Neural progenitor cell (in vitro differentiated cells): ENCODE data around the gene ANKRD53. TPM values are rescaled to one million over a fixed set of nuclear protein-coding genes. Genes with fewer than 3 reads are reported as not detected.

Experiments used
- DNase-seq: peaks from one replicate; pipeline ENCODE4 v3.0.0-alpha.2; 2016; ENCODE audit warnings: low spot score
- H2AFZ ChIP-seq: fragments of 200-600 bp; sonication (generic); replicated peaks from 2 replicates; pipeline ENCODE4 v1.6.1; 2016; ENCODE audit warnings: antibody characterized with exemption
- H3F3A ChIP-seq: fragments of 200-600 bp; sonication (generic); 2 replicates; pipeline ENCODE4 v1.6.1; 2016; ENCODE audit warnings: antibody characterized with exemption, low read depth
- H3K27ac ChIP-seq: fragments of 200-600 bp; sonication (generic); 2 replicates; pipeline ENCODE4 v1.5.1; 2016; ENCODE audit warnings: mild to moderate bottlenecking
- H3K27me3 ChIP-seq: fragments of 200-600 bp; sonication (generic); 2 replicates; pipeline ENCODE4 v1.6.1; 2016; ENCODE audit warnings: mild to moderate bottlenecking, moderate library complexity
- H3K36me3 ChIP-seq: fragments of 200-600 bp; sonication (generic); 2 replicates; pipeline ENCODE4 v1.5.1; 2016
- H3K4me1 ChIP-seq: fragments of 200-600 bp; sonication (generic); 2 replicates; pipeline ENCODE4 v1.6.1; 2016; ENCODE audit warnings: mixed run types
- H3K4me2 ChIP-seq: fragments of 200-600 bp; sonication (generic); 2 replicates; pipeline ENCODE4 v1.6.1; 2016
- H3K4me3 ChIP-seq: fragments of 200-600 bp; sonication (generic); 2 replicates; pipeline ENCODE4 v1.5.1; 2016
- H3K79me2 ChIP-seq: fragments of 200-600 bp; sonication (generic); 2 replicates; pipeline ENCODE4 v1.6.1; 2016; ENCODE audit warnings: low read depth
- H3K9ac ChIP-seq: fragments of 200-600 bp; sonication (generic); 2 replicates; pipeline ENCODE4 v1.6.1; 2016
- H3K9me3 ChIP-seq: fragments of 200-600 bp; sonication (generic); 2 replicates; pipeline ENCODE4 v1.5.1; 2016; ENCODE audit warnings: low read depth
- H4K20me1 ChIP-seq: fragments of 200-600 bp; sonication (generic); 2 replicates; pipeline ENCODE4 v1.6.1; 2016; ENCODE audit warnings: low read depth
- H3K27ac Mint-ChIP-seq: 3 replicates; pipeline ENCODE4 v1.8.0; 2021; ENCODE audit warnings: mixed read lengths
- H3K27me3 Mint-ChIP-seq: 2 replicates; pipeline ENCODE4 v1.8.0; 2022; ENCODE audit warnings: low read depth, mild to moderate bottlenecking, inconsistent platforms, moderate library complexity, mixed read lengths; ENCODE audit not compliant: insufficient read depth
- H3K36me3 Mint-ChIP-seq: 3 replicates; pipeline ENCODE4 v1.8.0; 2021; ENCODE audit warnings: mixed read lengths
- H3K4me1 Mint-ChIP-seq: 3 replicates; pipeline ENCODE4 v1.8.0; 2021; ENCODE audit warnings: mixed read lengths
- H3K4me3 Mint-ChIP-seq: 3 replicates; pipeline ENCODE4 v1.8.0; 2021; ENCODE audit warnings: mild to moderate bottlenecking, moderate library complexity, mixed read lengths
- H3K9me3 Mint-ChIP-seq: 3 replicates; pipeline ENCODE4 v1.8.0; 2020; ENCODE audit warnings: mixed read lengths
- EZH2 ChIP-seq: fragments of 200-600 bp; sonication (generic); IDR thresholded peaks from 2 replicates; pipeline ENCODE4 v1.6.1; 2017; ENCODE audit warnings: antibody characterized with exemption, mild to moderate bottlenecking, moderate library complexity
- EZH2phosphoT487 ChIP-seq: fragments of 200-600 bp; sonication (generic); IDR thresholded peaks from 2 replicates; pipeline ENCODE4 v1.6.1; 2017; ENCODE audit warnings: antibody characterized with exemption
- total RNA-seq: library from RNA; depleted of rRNA; stranded (reverse); fragments of >200 nt; gene quantifications from 2 replicates; pipeline ENCODE4 v1.2.3, GENCODE V29; 2015; ENCODE audit warnings: low replicate concordance
- TF ChIP-seq, protein P1 (sequence below): fragments of 200-600 bp; sonication (generic); IDR thresholded peaks from 2 replicates; pipeline ENCODE4 v1.5.1; 2017; ENCODE audit warnings: antibody characterized with exemption, mild to moderate bottlenecking

The ANKRD53 gene
- total RNA-seq, result 0.06 TPM in 1 of 2 replicates, not detected in the other

- H3K4me1 Mint-ChIP-seq, result peaks cover 22% of the 10 kb centered on the region
- Histone ChIP-seq H3K27me3 (peaks cover 55% of the 10 kb centered on the region), H4K20me1 (peaks cover 10% of the 10 kb centered on the region), H3K27ac (no peak within 1 kb of the TSS), H3K79me2 (no peaks in the 10 kb centered on the region), H3F3A (peaks cover 16% of the 10 kb centered on the region), H2AFZ (peak within 1 kb of the TSS; percentile 71), H3K4me1 (peaks cover 5% of the 10 kb centered on the region), H3K36me3 (no peaks in the 10 kb centered on the region), H3K4me2 (peak within 1 kb of the TSS; percentile 88), H3K9me3 (no peaks in the 10 kb centered on the region), H3K4me3 (peak within 1 kb of the TSS; percentile 55), H3K9ac (no peak within 1 kb of the TSS)
- peak; percentile 86 for DNase-seq
- TF ChIP-seq, protein P1, sequence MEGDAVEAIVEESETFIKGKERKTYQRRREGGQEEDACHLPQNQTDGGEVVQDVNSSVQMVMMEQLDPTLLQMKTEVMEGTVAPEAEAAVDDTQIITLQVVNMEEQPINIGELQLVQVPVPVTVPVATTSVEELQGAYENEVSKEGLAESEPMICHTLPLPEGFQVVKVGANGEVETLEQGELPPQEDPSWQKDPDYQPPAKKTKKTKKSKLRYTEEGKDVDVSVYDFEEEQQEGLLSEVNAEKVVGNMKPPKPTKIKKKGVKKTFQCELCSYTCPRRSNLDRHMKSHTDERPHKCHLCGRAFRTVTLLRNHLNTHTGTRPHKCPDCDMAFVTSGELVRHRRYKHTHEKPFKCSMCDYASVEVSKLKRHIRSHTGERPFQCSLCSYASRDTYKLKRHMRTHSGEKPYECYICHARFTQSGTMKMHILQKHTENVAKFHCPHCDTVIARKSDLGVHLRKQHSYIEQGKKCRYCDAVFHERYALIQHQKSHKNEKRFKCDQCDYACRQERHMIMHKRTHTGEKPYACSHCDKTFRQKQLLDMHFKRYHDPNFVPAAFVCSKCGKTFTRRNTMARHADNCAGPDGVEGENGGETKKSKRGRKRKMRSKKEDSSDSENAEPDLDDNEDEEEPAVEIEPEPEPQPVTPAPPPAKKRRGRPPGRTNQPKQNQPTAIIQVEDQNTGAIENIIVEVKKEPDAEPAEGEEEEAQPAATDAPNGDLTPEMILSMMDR, result peak; percentile 3
- no peak for TF ChIP-seq EZH2phosphoT487
- peak; percentile 31 for TF ChIP-seq EZH2
- no peaks in the 10 kb centered on the region for H3K36me3 Mint-ChIP-seq
- no peaks in the 10 kb centered on the region for H3K27me3 Mint-ChIP-seq
- H3K27ac Mint-ChIP-seq, result no peak within 1 kb of the TSS
- no peaks in the 10 kb centered on the region for H3K9me3 Mint-ChIP-seq
- peak within 1 kb of the TSS; percentile 82 for H3K4me3 Mint-ChIP-seq
Measured at GRCh38 chr2:70978341-70979179, at the start of gene ANKRD53. Gene ANKRD53 (plus strand): TSS chr2:70978630. CDS start chr2:70978646, 16 bp downstream.

- Histone ChIP-seq H3K79me2 (no peaks in the 10 kb centered on the region), H3F3A (no peaks in the 10 kb centered on the region), H4K20me1 (no peaks in the 10 kb centered on the region), H3K36me3 (no peaks in the 10 kb centered on the region), H3K27me3 (no peaks in the 10 kb centered on the region), H3K4me1 (peaks cover 8% of the 10 kb centered on the region), H3K9ac (no peak overlapping the region), H3K4me2 (no peak overlapping the region), H3K27ac (no peak overlapping the region), H3K4me3 (no peak overlapping the region), H2AFZ (no peak overlapping the region), H3K9me3 (no peaks in the 10 kb centered on the region)
- Mint-ChIP-seq H3K36me3 (no peaks in the 10 kb centered on the region), H3K4me1 (peaks cover 6% of the 10 kb centered on the region), H3K4me3 (no peak overlapping the region), H3K27me3 (peaks cover 4% of the 10 kb centered on the region), H3K27ac (no peak overlapping the region), H3K9me3 (no peaks in the 10 kb centered on the region)
- no peak for DNase-seq
- TF ChIP-seq, protein P1, result no peak
- TF ChIP-seq EZH2phosphoT487 (no peak), EZH2 (no peak)
Measured at GRCh38 chr2:70930371-70931329, 47.8 kb upstream of the ANKRD53 start.

DNA sequence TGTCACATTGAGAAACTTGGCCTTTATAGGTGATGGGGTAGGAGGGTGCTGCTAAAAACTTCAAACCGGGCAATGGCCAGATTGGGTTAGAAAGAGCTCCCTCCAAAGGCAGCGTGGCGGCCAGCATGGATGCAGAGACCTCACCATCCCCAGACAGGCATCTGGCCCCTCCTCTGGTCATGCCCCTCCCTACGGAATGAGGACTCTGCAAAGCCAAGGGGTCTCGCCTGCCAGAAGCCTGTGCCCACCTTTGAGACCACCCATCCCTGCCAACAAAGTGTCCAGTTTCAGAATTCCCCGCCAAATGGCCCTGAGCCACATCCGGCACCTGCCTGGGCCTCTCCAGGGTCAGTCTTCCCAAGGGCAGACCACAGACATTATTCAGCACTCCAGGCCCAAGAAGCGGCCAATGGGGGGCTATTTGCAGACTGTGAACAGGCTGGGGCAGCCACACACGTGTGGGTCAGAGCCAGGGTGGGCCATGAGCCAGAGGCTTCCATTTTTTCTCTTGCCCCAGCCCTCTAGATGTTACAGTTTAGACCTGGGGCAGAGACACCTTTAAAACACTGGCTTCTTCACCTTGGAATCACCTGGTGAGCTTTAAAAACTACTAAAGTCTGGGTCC, 46.9 kb upstream of the ANKRD53 start:
- no peaks in the 10 kb centered on the region for H3K9me3 Mint-ChIP-seq
- peaks cover 15% of the 10 kb centered on the region for H3K4me1 ChIP-seq
- H3K27me3 ChIP-seq, result no peaks in the 10 kb centered on the region
- no peaks in the 10 kb centered on the region for H3K36me3 ChIP-seq
- no peak for DNase-seq
- H3K9ac ChIP-seq, result no peak overlapping the region
- no peaks in the 10 kb centered on the region for H3K9me3 ChIP-seq
- no peak overlapping the region for H3K27ac ChIP-seq
- H3F3A ChIP-seq, result no peaks in the 10 kb centered on the region
- H3K4me2 ChIP-seq, result no peak overlapping the region
- H3K4me3 ChIP-seq, result no peak overlapping the region
- H3K79me2 ChIP-seq, result no peaks in the 10 kb centered on the region
- no peaks in the 10 kb centered on the region for H3K36me3 Mint-ChIP-seq
- no peak overlapping the region for H3K4me3 Mint-ChIP-seq
- no peak overlapping the region for H3K27ac Mint-ChIP-seq
- H3K4me1 Mint-ChIP-seq, result peaks cover 8% of the 10 kb centered on the region
- peaks cover 6% of the 10 kb centered on the region for H3K27me3 Mint-ChIP-seq
- no peaks in the 10 kb centered on the region for H4K20me1 ChIP-seq
- no peak overlapping the region for H2AFZ ChIP-seq
- no peak for TF ChIP-seq EZH2
- TF ChIP-seq, protein P1, result no peak
- no peak for TF ChIP-seq EZH2phosphoT487
